ENCODE measurements around the gene NGB. TPM values are rescaled to one million over a fixed set of nuclear protein-coding genes. Genes with fewer than 3 reads are reported as not detected.

Gene NGB
- total and polyA plus RNA-seq, 4 donors: not detected

- no peak overlapping the region for H3K4me3 ChIP-seq
- no peak for TF ChIP-seq CTCF (IDR thresholded peaks at IDR 0.05; ENCODE audit: control extremely low read depth, extremely low read depth)
- no peak overlapping the region for H3K27ac ChIP-seq (ENCODE audit: low read depth in 1 of 2, low read length in 1 of 2)
- ATAC-seq (ENCODE audit: insufficient read depth, low FRiP score) (no peak), DNase-seq (no peak)
- 65 to 74% methylated on average over 4 of the region's 4 CpGs for WGBS, 2 donors
- H3K9me3 ChIP-seq (ENCODE audit: control insufficient read depth in 4 of 4, insufficient read depth in 3 of 4, low read length in 3 of 4): peaks cover 0 to 2% (median 0%) of the 10 kb centered on the region in 4 donors
- no peaks in the 10 kb centered on the region for H3K27me3 ChIP-seq (ENCODE audit: control insufficient read depth in 3 of 3, insufficient read depth in 3 of 3, low read length in 2 of 3)
- peaks cover 14 to 37% (median 30%) of the 10 kb centered on the region in 4 donors for H3K36me3 ChIP-seq (ENCODE audit: control insufficient read depth in 4 of 4, insufficient read depth in 4 of 4, low read length in 4 of 4)
- no peak overlapping the region for H3K9ac ChIP-seq (ENCODE audit: insufficient read depth in 1 of 2, low read length in 2 of 2)
- peaks cover 0 to 9% (median 2%) of the 10 kb centered on the region in 5 donors for H3K4me1 ChIP-seq (ENCODE audit: control insufficient read depth in 5 of 5, insufficient read depth in 5 of 5, low read length in 5 of 5)
Observed at GRCh38 chr14:77299771-77300170, 28.8 kb upstream of the NGB start.

- H3K4me1 ChIP-seq (ENCODE audit: control insufficient read depth in 5 of 5, insufficient read depth in 5 of 5, low read length in 5 of 5): peaks cover 0 to 3% (median 0%) of the 10 kb centered on the region in 5 donors
- H3K9me3 ChIP-seq (ENCODE audit: control insufficient read depth in 4 of 4, insufficient read depth in 3 of 4, low read length in 3 of 4): peaks cover 0 to 2% (median 0%) of the 10 kb centered on the region in 4 donors
- no peaks in the 10 kb centered on the region for H3K27me3 ChIP-seq (ENCODE audit: control insufficient read depth in 3 of 3, insufficient read depth in 3 of 3, low read length in 2 of 3)
- no peak overlapping the region for H3K27ac ChIP-seq (ENCODE audit: low read depth in 1 of 2, low read length in 1 of 2)
- TF ChIP-seq CTCF (IDR thresholded peaks at IDR 0.05; ENCODE audit: control extremely low read depth, extremely low read depth): no peak
- no peak for ATAC-seq (ENCODE audit: insufficient read depth, low FRiP score)
- no peak overlapping the region for H3K4me3 ChIP-seq
- WGBS, 2 donors: 92 to 96% methylated on average over 8 of the region's 8 CpGs
- peaks cover 12 to 36% (median 23%) of the 10 kb centered on the region in 4 donors for H3K36me3 ChIP-seq (ENCODE audit: control insufficient read depth in 4 of 4, insufficient read depth in 4 of 4, low read length in 4 of 4)
- no peak overlapping the region for H3K9ac ChIP-seq (ENCODE audit: insufficient read depth in 1 of 2, low read length in 2 of 2)
- DNase-seq: no peak
Observed at GRCh38 chr14:77296906-77297305, 25.9 kb upstream of the NGB start.

GRCh38 chr14:77296155-77296554, 25.1 kb upstream of the NGB start:
- no peak for TF ChIP-seq CTCF (IDR thresholded peaks at IDR 0.05; ENCODE audit: control extremely low read depth, extremely low read depth)
- WGBS, 2 donors: 87 to 90% methylated on average over 12 to 13 of the region's 13 CpGs
- H3K4me3 ChIP-seq: no peak overlapping the region
- no peak overlapping the region for H3K27ac ChIP-seq (ENCODE audit: low read depth in 1 of 2, low read length in 1 of 2)
- ATAC-seq (ENCODE audit: insufficient read depth, low FRiP score) (no peak), DNase-seq (no peak)
- no peak overlapping the region for H3K9ac ChIP-seq (ENCODE audit: insufficient read depth in 1 of 2, low read length in 2 of 2)
- H3K27me3 ChIP-seq (ENCODE audit: control insufficient read depth in 3 of 3, insufficient read depth in 3 of 3, low read length in 2 of 3): no peaks in the 10 kb centered on the region
- peaks cover 0 to under 1% (median 0%) of the 10 kb centered on the region in 5 donors for H3K4me1 ChIP-seq (ENCODE audit: control insufficient read depth in 5 of 5, insufficient read depth in 5 of 5, low read length in 5 of 5)
- H3K9me3 ChIP-seq (ENCODE audit: control insufficient read depth in 4 of 4, insufficient read depth in 3 of 4, low read length in 3 of 4): peaks cover 0 to 2% (median 0%) of the 10 kb centered on the region in 4 donors
- H3K36me3 ChIP-seq (ENCODE audit: control insufficient read depth in 4 of 4, insufficient read depth in 4 of 4, low read length in 4 of 4): peaks cover 13 to 36% (median 22%) of the 10 kb centered on the region in 4 donors

GRCh38 chr14:77290705-77291104, 19.7 kb upstream of the NGB start:
- H3K4me1 ChIP-seq (ENCODE audit: control insufficient read depth in 5 of 5, insufficient read depth in 5 of 5, low read length in 5 of 5): no peaks in the 10 kb centered on the region
- H3K36me3 ChIP-seq (ENCODE audit: control insufficient read depth in 4 of 4, insufficient read depth in 4 of 4, low read length in 4 of 4): peaks cover 19 to 31% (median 24%) of the 10 kb centered on the region in 4 donors
- H3K27me3 ChIP-seq (ENCODE audit: control insufficient read depth in 3 of 3, insufficient read depth in 3 of 3, low read length in 2 of 3): no peaks in the 10 kb centered on the region
- H3K27ac ChIP-seq (ENCODE audit: low read depth in 1 of 2, low read length in 1 of 2): no peak overlapping the region
- H3K4me3 ChIP-seq: no peak overlapping the region
- WGBS, 2 donors: 90 to 93% methylated on average over 4 of the region's 4 CpGs
- H3K9ac ChIP-seq (ENCODE audit: insufficient read depth in 1 of 2, low read length in 2 of 2): no peak overlapping the region
- no peak for TF ChIP-seq CTCF (IDR thresholded peaks at IDR 0.05; ENCODE audit: control extremely low read depth, extremely low read depth)
- ATAC-seq (ENCODE audit: insufficient read depth, low FRiP score) (no peak), DNase-seq (no peak)
- H3K9me3 ChIP-seq (ENCODE audit: control insufficient read depth in 4 of 4, insufficient read depth in 3 of 4, low read length in 3 of 4): no peaks in the 10 kb centered on the region
